ENCODE measurements around the gene ST3GAL5. TPM values are rescaled to one million over a fixed set of nuclear protein-coding genes. Genes with fewer than 3 reads are reported as not detected.

Gene ST3GAL5
- total and polyA plus RNA-seq, 4 experiments from 2014 or later, result 8.0 to 41.7 (median 25.2) TPM

DNA sequence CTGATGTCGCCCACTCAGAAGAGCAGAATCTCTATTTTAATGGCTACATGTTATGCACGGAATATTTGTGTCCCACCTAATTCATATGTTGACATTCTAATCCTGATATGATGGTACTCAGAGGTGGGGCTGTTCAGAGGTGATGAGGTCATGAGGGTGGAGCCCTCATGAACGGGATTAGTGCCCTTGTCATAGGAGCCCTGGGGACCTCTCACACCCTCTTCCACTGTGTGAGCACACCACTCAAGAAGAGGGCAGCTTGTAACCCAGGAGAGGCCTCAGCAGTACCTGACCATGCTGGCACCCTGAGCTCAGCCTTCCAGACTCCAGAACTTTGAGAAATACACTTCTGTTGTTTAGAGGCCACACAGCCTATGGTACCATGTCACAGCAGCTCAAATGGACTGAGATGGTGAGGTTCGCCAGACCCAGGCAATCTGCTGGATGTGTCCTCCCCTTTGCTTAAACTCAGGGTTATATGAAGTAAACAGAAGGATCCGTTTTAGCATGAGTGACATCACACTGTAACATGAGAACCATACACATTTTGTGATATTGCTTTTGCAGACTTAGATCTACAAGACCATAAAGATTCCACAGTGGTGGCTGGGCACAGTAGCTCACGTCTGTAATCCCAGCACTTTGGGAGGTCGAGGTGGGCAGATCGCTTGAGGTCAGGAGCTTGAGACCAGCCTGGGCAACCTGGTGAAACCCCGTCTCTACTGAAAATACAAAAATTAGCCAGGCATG lies 86.3 kb downstream of the ST3GAL5 start:
- intact Hi-C loops (cut with micrococcal nuclease), result no loop called here
- H3K4me1 Mint-ChIP-seq, result peaks cover 5 to 13% (median 8%) of the 10 kb centered on the region in 4 donors
- H3K27ac Mint-ChIP-seq, result no peak overlapping the region

GRCh38 chr2:85801871-85802270 lies 86.9 kb downstream of the ST3GAL5 start:
- Mint-ChIP-seq H3K4me3 (no peak overlapping the region), H3K27ac (no peak overlapping the region), H3K4me1 (peaks cover 5 to 13% (median 8%) of the 10 kb centered on the region in 4 donors), H3K9me3 (peaks cover 0 to 18% (median 5%) of the 10 kb centered on the region in 8 donors), H3K36me3 (no peaks in the 10 kb centered on the region), H3K27me3 (peaks cover 9 to 17% of the 10 kb centered on the region in 2 donors)
- Histone ChIP-seq H3K4me1 (ENCODE audit: insufficient read depth, low read length) (peaks cover 8% of the 10 kb centered on the region), H3K27me3 (ENCODE audit: insufficient read depth, low read length) (peaks cover 5% of the 10 kb centered on the region), H3K9me3 (ENCODE audit: control insufficient read depth in 1 of 2, low read length in 2 of 2) (no peaks in the 10 kb centered on the region), H3K4me3 (ENCODE audit: low read length in 2 of 2) (no peak overlapping the region), H3K36me3 (ENCODE audit: insufficient read depth, low read length) (no peaks in the 10 kb centered on the region), H3K27ac (ENCODE audit: low read depth, low read length) (no peak overlapping the region)
- ChIA-PET POLR2A (ENCODE audit: partially characterized antibody) (no interaction called here), CTCF (ENCODE audit: partially characterized antibody) (interaction anchor here (1.9 kb wide), 1 partner anchor 14 kb away, joined by 4 read pairs; no protein-coding TSS in a partner anchor)
- no peak for DNase-seq
- intact Hi-C loops (cut with micrococcal nuclease), result no loop called here

More for the DNA sequence above, 86.3 kb downstream of the ST3GAL5 start:
- peaks cover 8% of the 10 kb centered on the region for H3K4me1 ChIP-seq (ENCODE audit: insufficient read depth, low read length)
- ChIA-PET CTCF (ENCODE audit: partially characterized antibody) (interaction anchor here (1.1 to 1.9 kb wide), 2 partner anchors 9 to 13 kb away, joined by 3 to 4 read pairs; no protein-coding TSS in a partner anchor), POLR2A (ENCODE audit: partially characterized antibody) (no interaction called here)
- H3K9me3 Mint-ChIP-seq, result peaks cover 0 to 18% (median 5%) of the 10 kb centered on the region in 8 donors
- H3K4me3 ChIP-seq (ENCODE audit: low read length in 2 of 2), result no peak overlapping the region
- no peaks in the 10 kb centered on the region for H3K36me3 ChIP-seq (ENCODE audit: insufficient read depth, low read length)
- H3K36me3 Mint-ChIP-seq, result no peaks in the 10 kb centered on the region
- H3K4me3 Mint-ChIP-seq, result no peak overlapping the region
- H3K27me3 Mint-ChIP-seq, result peaks cover 8 to 11% of the 10 kb centered on the region in 2 donors
- no peak for DNase-seq
- H3K27ac ChIP-seq (ENCODE audit: low read depth, low read length), result no peak overlapping the region
- H3K27me3 ChIP-seq (ENCODE audit: insufficient read depth, low read length), result peaks cover 5% of the 10 kb centered on the region
- H3K9me3 ChIP-seq (ENCODE audit: control insufficient read depth in 1 of 2, low read length in 2 of 2), result no peaks in the 10 kb centered on the region

DNA sequence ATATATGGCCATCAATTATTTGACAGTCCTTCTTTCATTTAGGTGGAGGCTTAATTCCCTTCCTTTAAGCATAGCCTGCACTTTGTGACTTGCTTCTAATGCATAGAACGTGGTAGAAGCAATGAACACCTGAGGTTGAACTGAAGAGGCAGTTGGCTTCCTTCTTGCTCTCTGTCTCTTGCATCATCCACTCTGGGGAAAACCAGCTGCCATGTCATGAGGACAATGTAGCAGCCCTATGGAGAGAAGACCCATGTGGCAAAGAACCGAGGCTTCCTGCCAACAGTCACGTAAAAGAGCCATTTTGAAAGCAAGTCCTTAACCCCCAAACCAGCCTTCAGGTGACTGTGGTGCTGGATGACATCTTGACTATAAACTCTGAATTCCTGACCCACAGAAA lies 88.2 kb downstream of the ST3GAL5 start:
- no peak for DNase-seq
- H3K36me3 ChIP-seq (ENCODE audit: insufficient read depth, low read length), result no peaks in the 10 kb centered on the region
- Mint-ChIP-seq H3K4me1 (peaks cover 5 to 13% (median 8%) of the 10 kb centered on the region in 4 donors), H3K36me3 (no peaks in the 10 kb centered on the region), H3K4me3 (no peak overlapping the region), H3K27me3 (peaks cover 9 to 17% of the 10 kb centered on the region in 2 donors), H3K27ac (no peak overlapping the region), H3K9me3 (peaks cover 0 to 18% (median 5%) of the 10 kb centered on the region in 8 donors)
- intact Hi-C loops (cut with micrococcal nuclease), result no loop called here
- peaks cover 8% of the 10 kb centered on the region for H3K4me1 ChIP-seq (ENCODE audit: insufficient read depth, low read length)
- CTCF ChIA-PET (ENCODE audit: partially characterized antibody), result interaction anchor here (1.9 kb wide), 1 partner anchor 15 kb away, joined by 4 read pairs; no protein-coding TSS in a partner anchor
- POLR2A ChIA-PET (ENCODE audit: partially characterized antibody), result no interaction called here
- H3K27ac ChIP-seq (ENCODE audit: low read depth, low read length), result no peak overlapping the region
- peaks cover 5% of the 10 kb centered on the region for H3K27me3 ChIP-seq (ENCODE audit: insufficient read depth, low read length)
- no peaks in the 10 kb centered on the region for H3K9me3 ChIP-seq (ENCODE audit: control insufficient read depth in 1 of 2, low read length in 2 of 2)
- no peak overlapping the region for H3K4me3 ChIP-seq (ENCODE audit: low read length in 2 of 2)

- Histone ChIP-seq H3K27me3 (ENCODE audit: insufficient read depth, low read length) (peaks cover 5% of the 10 kb centered on the region), H3K4me3 (ENCODE audit: low read length in 2 of 2) (no peak overlapping the region), H3K27ac (ENCODE audit: low read depth, low read length) (no peak overlapping the region), H3K9me3 (ENCODE audit: control insufficient read depth in 1 of 2, low read length in 2 of 2) (no peaks in the 10 kb centered on the region), H3K4me1 (ENCODE audit: insufficient read depth, low read length) (peaks cover 5% of the 10 kb centered on the region), H3K36me3 (ENCODE audit: insufficient read depth, low read length) (no peaks in the 10 kb centered on the region)
- intact Hi-C loops (cut with micrococcal nuclease), result no loop called here
- H3K27me3 Mint-ChIP-seq, result peaks cover 9 to 19% of the 10 kb centered on the region in 2 donors
- POLR2A ChIA-PET (ENCODE audit: partially characterized antibody), result no interaction called here
- H3K4me1 Mint-ChIP-seq, result peaks cover 2 to 7% (median 5%) of the 10 kb centered on the region in 4 donors
- no peak overlapping the region for H3K4me3 Mint-ChIP-seq
- no peak for DNase-seq
- CTCF ChIA-PET (ENCODE audit: partially characterized antibody), result no interaction called here
- no peak overlapping the region for H3K27ac Mint-ChIP-seq
- no peaks in the 10 kb centered on the region for H3K36me3 Mint-ChIP-seq
- peaks cover 0 to 18% (median 5%) of the 10 kb centered on the region in 8 donors for H3K9me3 Mint-ChIP-seq
Observed at GRCh38 chr2:85799215-85799956, 89.4 kb downstream of the ST3GAL5 start.

DNA sequence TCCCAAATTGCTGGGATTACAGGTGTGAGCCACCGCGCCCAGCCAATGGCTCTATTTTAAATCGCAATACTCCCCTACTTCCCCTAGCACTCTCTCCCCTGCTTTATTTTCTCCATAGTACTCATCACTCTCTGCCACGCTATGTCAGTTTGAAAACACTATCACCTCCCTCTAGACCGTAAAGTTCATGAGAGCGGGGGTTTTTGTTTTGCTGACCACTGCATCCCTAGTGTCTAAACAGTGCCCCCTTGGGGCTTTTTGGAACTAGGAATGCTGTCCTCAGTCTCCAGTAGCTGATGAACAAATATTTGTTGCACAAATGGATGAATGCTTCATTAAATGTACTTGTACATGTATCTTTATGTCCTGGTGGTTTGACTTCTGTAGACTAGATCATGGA lies 90.9 kb downstream of the ST3GAL5 start:
- intact Hi-C loops (cut with micrococcal nuclease), result no loop called here
- H3K4me3 ChIP-seq (ENCODE audit: low read length in 2 of 2), result no peak overlapping the region
- ChIA-PET POLR2A (ENCODE audit: partially characterized antibody) (no interaction called here), CTCF (ENCODE audit: partially characterized antibody) (no interaction called here)
- peaks cover 5% of the 10 kb centered on the region for H3K27me3 ChIP-seq (ENCODE audit: insufficient read depth, low read length)
- Mint-ChIP-seq H3K27ac (no peak overlapping the region), H3K4me3 (no peak overlapping the region), H3K9me3 (peaks cover 0 to 18% (median 5%) of the 10 kb centered on the region in 8 donors), H3K27me3 (peaks cover 8 to 19% of the 10 kb centered on the region in 2 donors), H3K36me3 (no peaks in the 10 kb centered on the region), H3K4me1 (no peaks in the 10 kb centered on the region)
- no peaks in the 10 kb centered on the region for H3K36me3 ChIP-seq (ENCODE audit: insufficient read depth, low read length)
- DNase-seq, result no peak
- no peak overlapping the region for H3K27ac ChIP-seq (ENCODE audit: low read depth, low read length)
- H3K4me1 ChIP-seq (ENCODE audit: insufficient read depth, low read length), result no peaks in the 10 kb centered on the region
- H3K9me3 ChIP-seq (ENCODE audit: control insufficient read depth in 1 of 2, low read length in 2 of 2), result no peaks in the 10 kb centered on the region

DNA sequence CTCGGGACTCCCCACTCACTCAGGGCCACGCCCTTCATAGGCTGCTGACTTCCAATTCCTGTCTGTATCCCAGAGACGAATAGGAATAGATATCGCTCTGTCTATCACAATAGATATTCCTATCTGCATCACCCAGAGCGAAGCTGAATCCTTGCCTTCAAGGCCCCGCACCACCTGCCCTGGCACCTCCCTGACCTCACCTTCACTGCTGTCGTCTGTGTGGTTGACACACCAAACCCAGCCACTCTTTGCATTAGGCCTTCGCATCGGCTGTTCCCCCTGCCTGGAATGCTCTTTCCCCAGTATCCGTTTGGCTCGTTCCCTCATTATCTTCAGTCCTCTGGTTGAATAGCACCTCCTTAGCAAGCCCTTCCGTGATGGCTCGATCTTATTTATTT lies 91.5 kb downstream of the ST3GAL5 start:
- Histone ChIP-seq H3K36me3 (ENCODE audit: insufficient read depth, low read length) (no peaks in the 10 kb centered on the region), H3K9me3 (ENCODE audit: control insufficient read depth in 1 of 2, low read length in 2 of 2) (no peaks in the 10 kb centered on the region), H3K27me3 (ENCODE audit: insufficient read depth, low read length) (peaks cover 5% of the 10 kb centered on the region), H3K27ac (ENCODE audit: low read depth, low read length) (no peak overlapping the region), H3K4me3 (ENCODE audit: low read length in 2 of 2) (no peak overlapping the region), H3K4me1 (ENCODE audit: insufficient read depth, low read length) (no peaks in the 10 kb centered on the region)
- DNase-seq, result no peak
- H3K27me3 Mint-ChIP-seq, result peaks cover 7 to 24% of the 10 kb centered on the region in 2 donors
- H3K9me3 Mint-ChIP-seq, result peaks cover 0 to 18% (median 5%) of the 10 kb centered on the region in 8 donors
- CTCF ChIA-PET (ENCODE audit: partially characterized antibody), result no interaction called here
- intact Hi-C loops (cut with micrococcal nuclease), result no loop called here
- H3K36me3 Mint-ChIP-seq, result no peaks in the 10 kb centered on the region
- no peak overlapping the region for H3K27ac Mint-ChIP-seq
- POLR2A ChIA-PET (ENCODE audit: partially characterized antibody), result no interaction called here
- H3K4me1 Mint-ChIP-seq, result no peaks in the 10 kb centered on the region
- H3K4me3 Mint-ChIP-seq, result no peak overlapping the region

Measured in CD4-positive, alpha-beta memory T cell (primary cell).